B cell (primary cell): ENCODE data around the gene FGF5. TPM values are rescaled to one million over a fixed set of nuclear protein-coding genes. Genes with fewer than 3 reads are reported as not detected.

Experiments
- ATAC-seq: fragments of 200-7000 bp; cut with Tn5 transposase; one replicate; pipeline ENCODE4 v1.10.0; 2021; ENCODE audit warnings: low read depth, mild to moderate bottlenecking, moderate number of reproducible peaks, moderate library complexity
- CTCF ChIA-PET: fragments of 350-600 bp; sonication (Branson Sonifier 250); formaldehyde crosslinking; loops from one replicate; lab custom pipeline; 2021; ENCODE audit warnings: antibody characterized with exemption, inconsistent platforms; lab: Charles Lee
- POLR2A ChIA-PET: fragments of 350-600 bp; sonication (Branson Sonifier 250); formaldehyde crosslinking; loops from one replicate; lab custom pipeline; 2021; ENCODE audit warnings: antibody characterized with exemption; lab: Charles Lee
- DNase-seq: peaks from one replicate; pipeline ENCODE4 v3.0.0; 2013
- H2AFZ ChIP-seq: 2 replicates; pipeline ENCODE4 v1.6.1; 2012; ENCODE audit warnings: mild to moderate bottlenecking, low read depth, low read length; ENCODE audit not compliant: insufficient read depth, poor library complexity, severe bottlenecking
- H3K27ac ChIP-seq, 2 donors: 1 replicate in 1 of 2; 2 replicates in 1 of 2; pipeline ENCODE4 v1.5.1; 2012 to 2013; ENCODE audit warnings: low read length in 2 of 2, mild to moderate bottlenecking in 2 of 2, moderate library complexity in 1 of 2
- H3K27me3 ChIP-seq, 4 experiments: fragments of 200-600 bp in 1 of 4; sonication (generic) in 1 of 4; replicated peaks in 1 of 4; 1 replicate in 2 of 4; 2 replicates in 2 of 4; pipeline versions ENCODE4 v1.6.1 to v1.7.0; 2013 to 2016; ENCODE audit warnings: low read length in 3 of 4, mild to moderate bottlenecking in 2 of 4, mixed read lengths in 1 of 4, moderate library complexity in 1 of 4; ENCODE audit not compliant: insufficient read depth in 4 of 4, control insufficient read depth in 3 of 4; ENCODE audit errors: control extremely low read depth in 1 of 4
- H3K36me3 ChIP-seq, 2 experiments: replicated peaks in 1 of 2; 1 replicate in 1 of 2; 2 replicates in 1 of 2; pipeline versions ENCODE4 v1.6.1 to v1.7.1; 2013; ENCODE audit warnings: low read length in 1 of 2; ENCODE audit not compliant: insufficient read depth in 2 of 2, control insufficient read depth in 1 of 2; ENCODE audit errors: control extremely low read depth in 1 of 2, extremely low read depth in 1 of 2
- H3K4me1 ChIP-seq, 2 donors: fragments of 200-600 bp in 1 of 2; sonication (generic) in 1 of 2; 1 replicate in 1 of 2; 2 replicates in 1 of 2; pipeline versions ENCODE4 v1.5.1 to v1.6.1; 2013 to 2017; ENCODE audit warnings: low read length in 2 of 2; ENCODE audit not compliant: control insufficient read depth in 2 of 2, insufficient read depth in 2 of 2
- H3K4me2 ChIP-seq: replicated peaks from 2 replicates; pipeline ENCODE3; 2012; ENCODE audit warnings: mild to moderate bottlenecking, low read depth, low read length; ENCODE audit not compliant: poor library complexity, severe bottlenecking
- H3K4me3 ChIP-seq, 5 experiments: fragments of 200-600 bp in 1 of 5; sonication (generic) in 1 of 5; 1 replicate in 3 of 5; 2 replicates in 2 of 5; pipeline versions ENCODE4 v1.5.1 to v1.7.0; 2011 to 2016; ENCODE audit warnings: low read length in 4 of 5, mild to moderate bottlenecking in 4 of 5, low read depth in 2 of 5, control low read depth in 1 of 5, moderate library complexity in 1 of 5; ENCODE audit not compliant: insufficient read depth in 1 of 5; ENCODE audit errors: control extremely low read depth in 1 of 5, extremely low read depth in 1 of 5
- H3K79me2 ChIP-seq: fragments of 200-600 bp; sonication (generic); one replicate; pipeline ENCODE4 v1.6.0; 2016; ENCODE audit warnings: low read length; ENCODE audit not compliant: control insufficient read depth, insufficient read depth
- H3K9ac ChIP-seq: fragments of 200-600 bp; sonication (generic); 2 replicates; pipeline ENCODE4 v1.6.1; 2017; ENCODE audit warnings: mild to moderate bottlenecking, low read length, moderate library complexity
- H3K9me3 ChIP-seq, 3 donors: one replicate each; pipeline versions ENCODE4 v1.6.1 to v1.7.1; 2013; ENCODE audit warnings: low read length in 2 of 3; ENCODE audit not compliant: control insufficient read depth in 2 of 3, insufficient read depth in 1 of 3; ENCODE audit errors: control extremely low read depth in 1 of 3
- H4K20me1 ChIP-seq: 2 replicates; pipeline ENCODE4 v1.6.0; 2012; ENCODE audit warnings: mild to moderate bottlenecking, low read length; ENCODE audit not compliant: insufficient read depth, control insufficient read depth, poor library complexity, severe bottlenecking
- H3K27ac Mint-ChIP-seq: one replicate; pipeline ENCODE4 v1.8.0; 2021; ENCODE audit warnings: mixed read lengths
- H3K27me3 Mint-ChIP-seq: one replicate; pipeline ENCODE4 v1.8.0; 2021; ENCODE audit warnings: mixed read lengths
- H3K4me1 Mint-ChIP-seq: one replicate; pipeline ENCODE4 v1.8.0; 2021; ENCODE audit warnings: mixed read lengths
- H3K4me3 Mint-ChIP-seq: one replicate; pipeline ENCODE4 v1.8.0; 2021; ENCODE audit warnings: mixed read lengths
- H3K9me3 Mint-ChIP-seq: one replicate; pipeline ENCODE4 v1.8.0; 2022; ENCODE audit warnings: mixed read lengths; ENCODE audit not compliant: insufficient read depth
- CTCF ChIP-seq: fragments of 200-600 bp; IDR thresholded peaks from one replicate; pipeline ENCODE4 v1.8.0; 2022; ENCODE audit warnings: antibody characterized with exemption, mild to moderate bottlenecking
- EZH2 ChIP-seq: IDR thresholded peaks from 2 replicates; pipeline ENCODE4 v1.6.1; 2012; ENCODE audit warnings: borderline replicate concordance, low read depth, mild to moderate bottlenecking, moderate library complexity, low read length; ENCODE audit not compliant: insufficient read depth, poor library complexity, severe bottlenecking
- WGBS: methylation state at CpG from one replicate; pipeline ENCODE4 v1.1.5; 2013; ENCODE audit warnings: missing lambda C conversion rate; ENCODE audit not compliant: insufficient coverage; 5-methylcytosine and 5-hydroxymethylcytosine counted together
- intact Hi-C: fragments of 100-400 bp; cut with micrococcal nuclease; formaldehyde crosslinking; loops from one replicate; pipeline ENCODE4 v1.10.0; 2022
- polyA plus RNA-seq: library from polyadenylated mRNA; depleted of rRNA; stranded (reverse); fragments of >200 nt; gene quantifications from 2 replicates; pipeline ENCODE4 v1.2.3, GENCODE V29; 2012
- total RNA-seq, 2 donors: library from RNA; stranded (reverse); fragments of 120-200 nt in 1 of 2; gene quantifications; 1 replicate in 1 of 2; 2 replicates in 1 of 2; pipeline versions ENCODE4 v1.2.3 to v1.2.4, GENCODE V29; 2013 to 2022

Gene FGF5
- total and polyA plus RNA-seq, 2 donors (not counting 1 experiment from before 2014, with no cell fraction given), result 0.01 TPM; not detected in 1

- Histone ChIP-seq H2AFZ (no peak overlapping the region), H4K20me1 (no peaks in the 10 kb centered on the region), H3K9ac (no peak overlapping the region), H3K36me3 (no peaks in the 10 kb centered on the region), H3K27ac (no peak overlapping the region), H3K4me1 (peaks cover 15% of the 10 kb centered on the region in 2 donors), H3K4me2 (no peak overlapping the region), H3K4me3 (no peak overlapping the region), H3K79me2 (no peaks in the 10 kb centered on the region), H3K9me3 (peaks cover 0 to 6% (median 0%) of the 10 kb centered on the region in 3 donors), H3K27me3 (peaks cover 0 to 24% (median 23%) of the 10 kb centered on the region in 4 experiments)
- Mint-ChIP-seq H3K27ac (no peak overlapping the region), H3K27me3 (peaks cover 21% of the 10 kb centered on the region), H3K4me3 (no peak overlapping the region), H3K4me1 (peaks cover 15% of the 10 kb centered on the region), H3K9me3 (no peaks in the 10 kb centered on the region)
- no peak for TF ChIP-seq CTCF
- no peak for TF ChIP-seq EZH2
- WGBS, result no CpG with 5 or more reads among the region's 1 CpG
- ATAC-seq, result no peak
- ChIA-PET CTCF (interaction anchor here (2.1 kb wide), 1 partner anchor 1382 kb away, joined by 8 read pairs; no protein-coding TSS in a partner anchor), POLR2A (no interaction called here)
- no peak for DNase-seq
- intact Hi-C loops, result no loop called here
Measured at GRCh38 chr4:80334568-80334967, 68.1 kb downstream of the FGF5 start.

- peak overlapping the region; percentile 79 for H2AFZ ChIP-seq
- no peak for ATAC-seq
- H3K27me3 ChIP-seq, result peaks cover 0 to 24% (median 24%) of the 10 kb centered on the region in 4 experiments
- peaks cover 0 to 6% (median 0%) of the 10 kb centered on the region in 3 donors for H3K9me3 ChIP-seq
- H3K36me3 ChIP-seq, result no peaks in the 10 kb centered on the region
- no peaks in the 10 kb centered on the region for H4K20me1 ChIP-seq
- Mint-ChIP-seq H3K27me3 (peaks cover 21% of the 10 kb centered on the region), H3K27ac (no peak overlapping the region), H3K4me1 (peaks cover 15% of the 10 kb centered on the region), H3K4me3 (peak overlapping the region; percentile 87), H3K9me3 (no peaks in the 10 kb centered on the region)
- peaks cover 15% of the 10 kb centered on the region in 2 donors for H3K4me1 ChIP-seq
- H3K4me2 ChIP-seq, result peak overlapping the region; percentile 91
- intact Hi-C loops, result no loop called here
- peak overlapping the region; percentile 54 to 77 (median 57) for H3K4me3 ChIP-seq
- POLR2A ChIA-PET, result no interaction called here
- 0% methylated on average over 1 of the region's 3 CpGs for WGBS
- DNase-seq, result no peak
- no peak overlapping the region for H3K27ac ChIP-seq
- CTCF ChIA-PET, result interaction anchor here (2.1 kb wide), 1 partner anchor 1382 kb away, joined by 8 read pairs; no protein-coding TSS in a partner anchor
- H3K79me2 ChIP-seq, result no peaks in the 10 kb centered on the region
- TF ChIP-seq CTCF (no peak), EZH2 (no peak)
- H3K9ac ChIP-seq, result peak overlapping the region; percentile 77
Measured at GRCh38 chr4:80335226-80335553, 68.7 kb downstream of the FGF5 start.
